Neural progenitor cell (in vitro differentiated cells): Measurements from ENCODE around the gene KLK1.

Experiments used
- CTCF ChIP-seq: fragments of 200-600 bp; sonication (generic); IDR thresholded peaks from 2 replicates; pipeline ENCODE4 v1.5.1; 2017; ENCODE audit warnings: antibody characterized with exemption, mild to moderate bottlenecking
- EZH2 ChIP-seq: fragments of 200-600 bp; sonication (generic); IDR thresholded peaks from 2 replicates; pipeline ENCODE4 v1.6.1; 2017; ENCODE audit warnings: antibody characterized with exemption, mild to moderate bottlenecking, moderate library complexity
- EZH2phosphoT487 ChIP-seq: fragments of 200-600 bp; sonication (generic); IDR thresholded peaks from 2 replicates; pipeline ENCODE4 v1.6.1; 2017; ENCODE audit warnings: antibody characterized with exemption

- TF ChIP-seq CTCF (no peak), EZH2phosphoT487 (no peak), EZH2 (no peak)
These were observed 9.7 kb upstream of the KLK1 start, which contains the start of gene KLK15 for GRCh38 chr19:50833117-50833801.
